PFSK-1 (cell line): ENCODE data around the gene ZNF282.

Source experiments
- FOXP2 ChIP-seq: optimal IDR thresholded peaks from 2 replicates; pipeline ENCODE3; 2011; ENCODE audit warnings: borderline replicate concordance, control low read depth, inconsistent platforms; ENCODE audit not compliant: insufficient read depth; ENCODE audit errors: extremely low read length, extremely low read depth
- POLR2AphosphoS5 ChIP-seq: IDR thresholded peaks from 2 replicates; pipeline ENCODE4 v1.6.1; 2012; ENCODE audit warnings: low read depth, mild to moderate bottlenecking, control low read depth, low read length, moderate library complexity
- SIN3A ChIP-seq: IDR thresholded peaks from 2 replicates; pipeline ENCODE4 v1.6.1; 2012; ENCODE audit warnings: mild to moderate bottlenecking, low read length, moderate library complexity, borderline replicate concordance; ENCODE audit not compliant: insufficient read depth
- TAF1 ChIP-seq: IDR thresholded peaks from 2 replicates; pipeline ENCODE4 v1.6.1; 2012; ENCODE audit warnings: low read length, control low read depth, borderline replicate concordance; ENCODE audit not compliant: insufficient read depth
- TF ChIP-seq, protein P1 (sequence below), 2 experiments: IDR thresholded peaks; 2 replicates each; pipeline versions ENCODE4 v1.6.1 to v1.8.0; 2011 to 2012; ENCODE audit warnings: low read depth in 2 of 2, low read length in 2 of 2, control low read depth in 1 of 2, inconsistent platforms in 1 of 2, mild to moderate bottlenecking in 1 of 2, moderate library complexity in 1 of 2; ENCODE audit not compliant: insufficient read depth in 1 of 2

The ZNF282 gene

DNA sequence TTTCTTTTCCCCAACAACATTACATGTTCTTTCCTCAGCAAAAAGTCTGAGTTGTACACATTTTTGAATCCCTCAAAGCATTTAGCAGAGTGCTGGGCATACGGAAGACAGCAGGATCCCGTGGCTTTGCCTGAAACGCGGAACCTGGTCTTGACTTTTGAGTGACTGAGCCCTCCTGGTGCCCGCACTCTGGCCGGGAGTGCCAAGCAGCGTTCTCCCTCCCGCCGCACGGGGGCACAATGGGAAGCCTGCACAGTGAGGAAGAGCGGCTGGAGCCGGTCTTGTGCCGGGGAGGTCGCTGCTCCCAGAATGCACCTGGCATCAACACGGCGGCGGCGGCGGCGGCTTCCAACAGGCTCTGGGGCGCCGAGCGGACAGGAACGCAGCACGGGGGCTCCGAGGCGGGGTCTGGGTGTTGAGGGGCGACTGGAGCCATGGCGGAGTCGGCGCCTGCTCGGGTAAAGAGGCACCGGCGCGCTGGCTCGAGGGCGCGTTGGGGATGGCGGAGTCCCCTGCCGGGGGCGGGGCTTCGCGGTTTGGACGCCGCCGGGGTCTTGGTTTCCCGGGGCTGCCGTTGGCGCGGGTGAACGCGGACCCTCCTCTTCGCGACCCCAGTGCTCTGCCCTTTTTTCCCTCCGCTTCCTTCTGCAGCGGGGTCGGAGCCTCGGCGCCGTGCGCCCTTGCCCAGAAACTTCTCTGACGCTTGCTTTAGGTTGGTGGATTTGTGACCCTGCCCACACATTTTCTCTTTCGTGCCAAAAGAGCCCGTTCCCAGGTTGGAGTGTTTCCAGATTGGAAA lies 44.2 kb downstream of the ZNF282 start, which contains the start of gene ZNF212:
Gene ZNF212 (plus strand): TSS at position 307 of the 799 bp plus-strand sequence. CDS start 128 bp downstream, at position 435.
- TF ChIP-seq TAF1 (peak; percentile 56; the same call in 1 of the 2 replicates), POLR2AphosphoS5 (peak; percentile 61), FOXP2 (peak; percentile 83), SIN3A (0 out of 2 replicates have a peak, but pooled peaks have one; percentile 13)
- TF ChIP-seq, protein P1, sequence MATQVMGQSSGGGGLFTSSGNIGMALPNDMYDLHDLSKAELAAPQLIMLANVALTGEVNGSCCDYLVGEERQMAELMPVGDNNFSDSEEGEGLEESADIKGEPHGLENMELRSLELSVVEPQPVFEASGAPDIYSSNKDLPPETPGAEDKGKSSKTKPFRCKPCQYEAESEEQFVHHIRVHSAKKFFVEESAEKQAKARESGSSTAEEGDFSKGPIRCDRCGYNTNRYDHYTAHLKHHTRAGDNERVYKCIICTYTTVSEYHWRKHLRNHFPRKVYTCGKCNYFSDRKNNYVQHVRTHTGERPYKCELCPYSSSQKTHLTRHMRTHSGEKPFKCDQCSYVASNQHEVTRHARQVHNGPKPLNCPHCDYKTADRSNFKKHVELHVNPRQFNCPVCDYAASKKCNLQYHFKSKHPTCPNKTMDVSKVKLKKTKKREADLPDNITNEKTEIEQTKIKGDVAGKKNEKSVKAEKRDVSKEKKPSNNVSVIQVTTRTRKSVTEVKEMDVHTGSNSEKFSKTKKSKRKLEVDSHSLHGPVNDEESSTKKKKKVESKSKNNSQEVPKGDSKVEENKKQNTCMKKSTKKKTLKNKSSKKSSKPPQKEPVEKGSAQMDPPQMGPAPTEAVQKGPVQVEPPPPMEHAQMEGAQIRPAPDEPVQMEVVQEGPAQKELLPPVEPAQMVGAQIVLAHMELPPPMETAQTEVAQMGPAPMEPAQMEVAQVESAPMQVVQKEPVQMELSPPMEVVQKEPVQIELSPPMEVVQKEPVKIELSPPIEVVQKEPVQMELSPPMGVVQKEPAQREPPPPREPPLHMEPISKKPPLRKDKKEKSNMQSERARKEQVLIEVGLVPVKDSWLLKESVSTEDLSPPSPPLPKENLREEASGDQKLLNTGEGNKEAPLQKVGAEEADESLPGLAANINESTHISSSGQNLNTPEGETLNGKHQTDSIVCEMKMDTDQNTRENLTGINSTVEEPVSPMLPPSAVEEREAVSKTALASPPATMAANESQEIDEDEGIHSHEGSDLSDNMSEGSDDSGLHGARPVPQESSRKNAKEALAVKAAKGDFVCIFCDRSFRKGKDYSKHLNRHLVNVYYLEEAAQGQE (IDR thresholded peaks at IDR 0.05; ENCODE audit: insufficient read depth in 1 of 2, low read depth in 2 of 2, low read length in 2 of 2), result 0 out of 4 replicates have a peak, but pooled peaks of 1 of the 2 experiments have one; percentile 34

DNA sequence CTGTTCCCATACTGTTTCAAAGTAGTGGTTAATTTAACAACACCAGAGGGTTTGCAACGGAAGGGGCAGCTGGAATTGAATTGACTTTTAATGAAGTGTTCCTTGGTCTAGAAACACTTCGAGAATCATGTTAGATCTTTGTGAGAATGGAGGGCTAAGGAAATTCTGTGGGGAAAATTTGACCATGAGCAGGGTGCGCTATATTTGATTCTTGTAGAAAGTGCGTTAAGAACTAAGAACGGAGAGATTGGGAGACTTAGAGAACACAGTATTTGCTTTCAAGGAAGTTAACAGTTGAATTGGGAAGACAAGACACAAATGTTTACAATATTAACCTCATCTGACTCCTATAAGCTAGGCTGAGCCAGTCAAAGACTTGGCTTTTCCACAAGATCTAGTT lies 45.3 kb downstream of the ZNF282 start:
- TF ChIP-seq FOXP2 (no peak), POLR2AphosphoS5 (no peak), SIN3A (no peak), TAF1 (no peak)
- TF ChIP-seq, protein P1 (IDR thresholded peaks at IDR 0.05; ENCODE audit: insufficient read depth in 1 of 2, low read depth in 2 of 2, low read length in 2 of 2), result no peak

DNA sequence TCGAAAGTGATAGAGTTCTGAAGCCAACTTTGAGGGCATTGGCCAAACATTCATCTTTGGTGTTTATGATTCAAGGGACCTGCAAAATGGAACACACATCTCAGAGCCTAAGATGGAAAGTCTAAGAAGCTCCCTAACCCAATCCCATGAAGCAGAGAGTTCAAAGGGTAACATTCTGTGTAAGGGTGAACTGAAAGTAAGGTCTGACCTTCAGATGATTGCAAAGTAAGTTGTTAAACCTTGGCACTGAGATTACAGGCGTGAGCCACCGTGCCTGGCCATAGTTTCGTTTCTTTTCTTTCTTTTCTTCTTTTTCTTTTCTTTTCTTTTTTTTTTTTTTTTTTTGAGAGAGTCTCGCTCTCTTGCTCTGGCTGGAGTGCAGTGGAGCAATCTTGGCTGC lies 46.4 kb downstream of the ZNF282 start:
- TF ChIP-seq FOXP2 (no peak), TAF1 (no peak), SIN3A (no peak), POLR2AphosphoS5 (no peak)
- TF ChIP-seq, protein P1 (IDR thresholded peaks at IDR 0.05; ENCODE audit: insufficient read depth in 1 of 2, low read depth in 2 of 2, low read length in 2 of 2), result no peak

DNA sequence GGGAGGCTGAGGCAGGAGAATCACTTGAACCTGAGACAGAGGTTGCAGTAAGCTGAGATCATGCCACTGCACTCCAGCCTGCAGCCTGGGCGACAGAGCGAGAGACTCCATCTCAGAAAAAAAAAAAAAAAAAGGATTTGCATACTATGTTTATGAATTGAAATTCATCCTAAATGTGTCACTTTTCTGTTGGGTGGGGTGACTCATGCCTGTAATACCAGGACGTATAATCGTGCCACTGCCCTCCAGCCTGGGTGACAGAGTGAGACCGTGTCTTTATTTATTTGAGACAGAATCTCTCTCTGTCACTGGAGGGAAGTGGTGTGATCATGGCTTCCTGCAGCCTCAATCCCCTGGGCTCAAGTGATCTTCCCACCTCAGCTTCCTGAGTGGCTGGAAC lies 49.9 kb downstream of the ZNF282 start:
- TF ChIP-seq SIN3A (no peak), TAF1 (no peak), FOXP2 (no peak), POLR2AphosphoS5 (no peak)
- TF ChIP-seq, protein P1 (IDR thresholded peaks at IDR 0.05; ENCODE audit: insufficient read depth in 1 of 2, low read depth in 2 of 2, low read length in 2 of 2), result no peak
